ENCODE measurements around the gene AFP.

DNA sequence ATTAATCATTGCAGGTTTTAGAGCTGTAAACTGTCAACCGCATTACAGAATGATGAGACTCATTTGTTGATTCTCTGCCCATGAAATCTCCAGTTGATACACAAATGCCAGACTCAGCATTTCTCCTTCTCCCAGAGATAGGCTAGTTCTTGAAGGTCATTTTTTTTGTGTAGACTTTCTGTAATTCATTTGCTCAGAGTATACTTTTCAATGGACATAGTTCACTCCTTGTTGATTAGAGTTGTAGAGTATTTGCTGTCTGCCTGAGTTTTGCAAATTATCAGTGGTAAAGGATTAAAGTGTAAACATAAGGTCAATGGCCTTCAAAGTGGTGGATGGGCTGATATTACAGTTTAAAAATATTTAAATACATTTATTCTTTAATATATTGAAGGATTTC, 47.1 kb upstream of the AFP start:
- no peak for TF ChIP-seq BHLHE40 (IDR thresholded peaks at IDR 0.05; ENCODE audit: borderline replicate concordance)
- no peak for TF ChIP-seq SP1 (IDR thresholded peaks at IDR 0.05)
- TF ChIP-seq FOXM1 (IDR thresholded peaks at IDR 0.05; ENCODE audit: borderline replicate concordance), result no peak

Data from HEK293T (cell line).